GM10248 (cell line): ENCODE data around the gene TMEM181.

Experiments used
- CTCF ChIA-PET: fragments of 300-600 bp; sonication (Branson Sonifier 250); formaldehyde crosslinking; extraction: SDS; loops from one replicate; lab custom pipeline; 2021; ENCODE audit warnings: antibody characterized with exemption; lab: Yijun Ruan, JAX
- POLR2A ChIA-PET: fragments of 350-650 bp; sonication (Branson Sonifier 250); formaldehyde crosslinking; extraction: SDS; loops from one replicate; lab custom pipeline; 2020; ENCODE audit warnings: antibody characterized with exemption; lab: Yijun Ruan, JAX
- DNase-seq: peaks from one replicate; pipeline ENCODE4 v3.0.0; 2012; ENCODE audit errors: extremely low spot score
- CTCF ChIP-seq: IDR thresholded peaks from 2 replicates; pipeline ENCODE4 v1.5.1; 2012; ENCODE audit warnings: mild to moderate bottlenecking, low read depth; ENCODE audit errors: extremely low read depth, missing control alignments, control extremely low read depth

The TMEM181 gene

GRCh38 chr6:158571826-158572652 lies 12.1 kb downstream of the TMEM181 start:
- TF ChIP-seq CTCF = no peak
- ChIA-PET CTCF (no interaction called here), POLR2A (no interaction called here)
- DNase-seq = no peak

- DNase-seq = no peak
- TF ChIP-seq CTCF = no peak
- ChIA-PET CTCF (no interaction called here), POLR2A (no interaction called here)
Measured at GRCh38 chr6:158572653-158573541, 13.0 kb downstream of the TMEM181 start.

GRCh38 chr6:158573542-158573931 lies 13.6 kb downstream of the TMEM181 start:
- POLR2A ChIA-PET = no interaction called here
- CTCF ChIA-PET = no interaction called here
- TF ChIP-seq CTCF = no peak
- DNase-seq = no peak

- DNase-seq = no peak
- POLR2A ChIA-PET = no interaction called here
- CTCF ChIA-PET = no interaction called here
- no peak for TF ChIP-seq CTCF
Measured at GRCh38 chr6:158574800-158575199, 14.9 kb downstream of the TMEM181 start.

GRCh38 chr6:158575550-158575949 lies 15.7 kb downstream of the TMEM181 start:
- POLR2A ChIA-PET = no interaction called here
- CTCF ChIA-PET = no interaction called here
- no peak for TF ChIP-seq CTCF
- DNase-seq = no peak

GRCh38 chr6:158584236-158584651 lies 24.4 kb downstream of the TMEM181 start:
- ChIA-PET POLR2A (no interaction called here), CTCF (no interaction called here)
- no peak for TF ChIP-seq CTCF
- DNase-seq = no peak
